Measurements from ENCODE around the gene PFN3. TPM values are rescaled to one million over a fixed set of nuclear protein-coding genes. Genes with fewer than 3 reads are reported as not detected.

Gene PFN3
- total and polyA plus RNA-seq, 2 of the 13 experiments (the other 11 are each of a cell fraction or from before 2014, with no cell fraction given) = not detected

DNA sequence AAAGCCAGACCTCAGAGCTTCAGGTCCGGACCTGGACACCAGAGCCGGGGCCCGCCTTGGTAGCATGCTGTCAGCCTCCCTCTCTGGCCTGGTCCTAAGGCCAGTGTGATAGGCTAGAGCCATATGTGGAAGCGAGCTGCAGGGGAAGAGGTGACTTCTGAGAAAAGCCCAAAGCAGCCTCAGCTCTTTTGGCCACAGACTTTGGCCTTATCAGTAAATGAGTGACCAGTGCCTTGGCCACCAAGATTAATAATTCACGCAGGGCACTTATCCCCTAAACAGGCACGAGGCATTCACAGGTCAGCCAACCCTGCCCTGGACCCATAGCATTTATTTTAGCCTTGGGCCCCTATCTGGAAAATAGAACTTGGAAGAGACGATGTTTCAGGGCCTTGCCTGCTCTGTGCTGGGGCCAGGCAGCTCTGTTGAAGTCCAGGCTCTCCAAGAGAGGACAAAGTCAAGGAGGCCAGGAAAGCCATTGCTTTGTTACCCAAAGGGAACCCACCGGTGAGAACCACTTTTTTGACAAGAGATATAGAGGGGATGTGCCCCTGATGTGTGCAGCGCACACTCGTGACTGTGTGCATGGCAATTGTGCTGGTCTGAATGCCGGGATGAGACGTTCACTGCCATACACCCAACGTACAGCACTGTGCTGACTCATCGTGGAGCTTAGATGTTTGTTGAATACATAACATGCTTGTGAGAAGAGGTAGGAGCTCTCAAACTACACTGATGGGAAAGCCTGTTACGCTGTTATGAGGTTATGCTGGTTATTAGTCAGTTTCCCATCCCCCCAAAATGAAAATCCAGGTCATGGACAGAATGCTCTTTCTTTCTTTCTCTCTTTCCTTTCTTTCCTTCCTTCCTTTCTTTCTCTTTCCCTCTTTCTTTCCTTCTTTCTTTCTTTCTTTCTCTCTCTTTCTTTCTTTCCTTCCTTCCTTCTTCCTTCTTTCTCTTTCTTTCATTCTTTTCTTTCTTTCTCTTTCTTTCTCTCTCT lies 21.3 kb downstream of the PFN3 start (continued):
- TF ChIP-seq, protein P1, sequence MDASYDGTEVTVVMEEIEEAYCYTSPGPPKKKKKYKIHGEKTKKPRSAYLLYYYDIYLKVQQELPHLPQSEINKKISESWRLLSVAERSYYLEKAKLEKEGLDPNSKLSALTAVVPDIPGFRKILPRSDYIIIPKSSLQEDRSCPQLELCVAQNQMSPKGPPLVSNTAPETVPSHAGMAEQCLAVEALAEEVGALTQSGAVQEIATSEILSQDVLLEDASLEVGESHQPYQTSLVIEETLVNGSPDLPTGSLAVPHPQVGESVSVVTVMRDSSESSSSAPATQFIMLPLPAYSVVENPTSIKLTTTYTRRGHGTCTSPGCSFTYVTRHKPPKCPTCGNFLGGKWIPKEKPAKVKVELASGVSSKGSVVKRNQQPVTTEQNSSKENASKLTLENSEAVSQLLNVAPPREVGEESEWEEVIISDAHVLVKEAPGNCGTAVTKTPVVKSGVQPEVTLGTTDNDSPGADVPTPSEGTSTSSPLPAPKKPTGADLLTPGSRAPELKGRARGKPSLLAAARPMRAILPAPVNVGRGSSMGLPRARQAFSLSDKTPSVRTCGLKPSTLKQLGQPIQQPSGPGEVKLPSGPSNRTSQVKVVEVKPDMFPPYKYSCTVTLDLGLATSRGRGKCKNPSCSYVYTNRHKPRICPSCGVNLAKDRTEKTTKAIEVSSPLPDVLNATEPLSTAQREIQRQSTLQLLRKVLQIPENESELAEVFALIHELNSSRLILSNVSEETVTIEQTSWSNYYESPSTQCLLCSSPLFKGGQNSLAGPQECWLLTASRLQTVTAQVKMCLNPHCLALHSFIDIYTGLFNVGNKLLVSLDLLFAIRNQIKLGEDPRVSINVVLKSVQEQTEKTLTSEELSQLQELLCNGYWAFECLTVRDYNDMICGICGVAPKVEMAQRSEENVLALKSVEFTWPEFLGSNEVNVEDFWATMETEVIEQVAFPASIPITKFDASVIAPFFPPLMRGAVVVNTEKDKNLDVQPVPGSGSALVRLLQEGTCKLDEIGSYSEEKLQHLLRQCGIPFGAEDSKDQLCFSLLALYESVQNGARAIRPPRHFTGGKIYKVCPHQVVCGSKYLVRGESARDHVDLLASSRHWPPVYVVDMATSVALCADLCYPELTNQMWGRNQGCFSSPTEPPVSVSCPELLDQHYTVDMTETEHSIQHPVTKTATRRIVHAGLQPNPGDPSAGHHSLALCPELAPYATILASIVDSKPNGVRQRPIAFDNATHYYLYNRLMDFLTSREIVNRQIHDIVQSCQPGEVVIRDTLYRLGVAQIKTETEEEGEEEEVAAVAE (CRISPR knock-in tag; IDR thresholded peaks at IDR 0.05; ENCODE audit: borderline replicate concordance) = 0 out of 2 replicates have a peak, but pooled peaks have one; percentile 23
- TF ChIP-seq, protein P2, sequence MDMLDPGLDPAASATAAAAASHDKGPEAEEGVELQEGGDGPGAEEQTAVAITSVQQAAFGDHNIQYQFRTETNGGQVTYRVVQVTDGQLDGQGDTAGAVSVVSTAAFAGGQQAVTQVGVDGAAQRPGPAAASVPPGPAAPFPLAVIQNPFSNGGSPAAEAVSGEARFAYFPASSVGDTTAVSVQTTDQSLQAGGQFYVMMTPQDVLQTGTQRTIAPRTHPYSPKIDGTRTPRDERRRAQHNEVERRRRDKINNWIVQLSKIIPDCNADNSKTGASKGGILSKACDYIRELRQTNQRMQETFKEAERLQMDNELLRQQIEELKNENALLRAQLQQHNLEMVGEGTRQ (IDR thresholded peaks at IDR 0.05; ENCODE audit: low read depth, low read length) = no peak
- TF ChIP-seq, protein P2 (CRISPR knock-in tag; IDR thresholded peaks at IDR 0.05; ENCODE audit: borderline replicate concordance) = peak; percentile 34
- TF ChIP-seq, protein P3, sequence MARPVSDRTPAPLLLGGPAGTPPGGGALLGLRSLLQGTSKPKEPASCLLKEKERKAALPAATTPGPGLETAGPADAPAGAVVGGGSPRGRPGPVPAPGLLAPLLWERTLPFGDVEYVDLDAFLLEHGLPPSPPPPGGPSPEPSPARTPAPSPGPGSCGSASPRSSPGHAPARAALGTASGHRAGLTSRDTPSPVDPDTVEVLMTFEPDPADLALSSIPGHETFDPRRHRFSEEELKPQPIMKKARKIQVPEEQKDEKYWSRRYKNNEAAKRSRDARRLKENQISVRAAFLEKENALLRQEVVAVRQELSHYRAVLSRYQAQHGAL (CRISPR knock-in tag; IDR thresholded peaks at IDR 0.05; ENCODE audit: not compliant biosample characterization) = no peak
- TF ChIP-seq TGIF2 (CRISPR knock-in tag; IDR thresholded peaks at IDR 0.05) = peak; percentile 30; the same call in 1 of the 2 replicates
- TF ChIP-seq HDAC2 (CRISPR knock-in tag; IDR thresholded peaks at IDR 0.05) = peak; percentile 58
- TF ChIP-seq, protein P4, sequence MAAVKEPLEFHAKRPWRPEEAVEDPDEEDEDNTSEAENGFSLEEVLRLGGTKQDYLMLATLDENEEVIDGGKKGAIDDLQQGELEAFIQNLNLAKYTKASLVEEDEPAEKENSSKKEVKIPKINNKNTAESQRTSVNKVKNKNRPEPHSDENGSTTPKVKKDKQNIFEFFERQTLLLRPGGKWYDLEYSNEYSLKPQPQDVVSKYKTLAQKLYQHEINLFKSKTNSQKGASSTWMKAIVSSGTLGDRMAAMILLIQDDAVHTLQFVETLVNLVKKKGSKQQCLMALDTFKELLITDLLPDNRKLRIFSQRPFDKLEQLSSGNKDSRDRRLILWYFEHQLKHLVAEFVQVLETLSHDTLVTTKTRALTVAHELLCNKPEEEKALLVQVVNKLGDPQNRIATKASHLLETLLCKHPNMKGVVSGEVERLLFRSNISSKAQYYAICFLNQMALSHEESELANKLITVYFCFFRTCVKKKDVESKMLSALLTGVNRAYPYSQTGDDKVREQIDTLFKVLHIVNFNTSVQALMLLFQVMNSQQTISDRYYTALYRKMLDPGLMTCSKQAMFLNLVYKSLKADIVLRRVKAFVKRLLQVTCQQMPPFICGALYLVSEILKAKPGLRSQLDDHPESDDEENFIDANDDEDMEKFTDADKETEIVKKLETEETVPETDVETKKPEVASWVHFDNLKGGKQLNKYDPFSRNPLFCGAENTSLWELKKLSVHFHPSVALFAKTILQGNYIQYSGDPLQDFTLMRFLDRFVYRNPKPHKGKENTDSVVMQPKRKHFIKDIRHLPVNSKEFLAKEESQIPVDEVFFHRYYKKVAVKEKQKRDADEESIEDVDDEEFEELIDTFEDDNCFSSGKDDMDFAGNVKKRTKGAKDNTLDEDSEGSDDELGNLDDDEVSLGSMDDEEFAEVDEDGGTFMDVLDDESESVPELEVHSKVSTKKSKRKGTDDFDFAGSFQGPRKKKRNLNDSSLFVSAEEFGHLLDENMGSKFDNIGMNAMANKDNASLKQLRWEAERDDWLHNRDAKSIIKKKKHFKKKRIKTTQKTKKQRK (IDR thresholded peaks at IDR 0.05; ENCODE audit: low read length) = no peak
- TF ChIP-seq ZNF484 (CRISPR knock-in tag; IDR thresholded peaks at IDR 0.05; ENCODE audit: borderline replicate concordance, low read depth) = no peak
- TF ChIP-seq ZNF839 (CRISPR knock-in tag; IDR thresholded peaks at IDR 0.05; ENCODE audit: borderline replicate concordance) = no peak
- peak; percentile 58 for TF ChIP-seq HNF4G (IDR thresholded peaks at IDR 0.05; ENCODE audit: borderline replicate concordance, low read depth, low read length)
- TF ChIP-seq HNF4G (CRISPR knock-in tag; IDR thresholded peaks at IDR 0.05; ENCODE audit: borderline replicate concordance, low read depth) = peak; percentile 68; the same call in 1 of the 2 replicates
- TF ChIP-seq HDAC1 (CRISPR knock-in tag; IDR thresholded peaks at IDR 0.05) = peak; percentile 61; the same call in 1 of the 2 replicates
- peak; percentile 32; the same call in 1 of the 2 replicates for TF ChIP-seq ETV5 (CRISPR knock-in tag; IDR thresholded peaks at IDR 0.05; ENCODE audit: borderline replicate concordance)

All from HepG2 (cell line).